IPS DF 19.7 (cell line): ENCODE data around the gene CCDC85C.

ENCODE experiments used
- DNase-seq: peaks from one replicate; pipeline ENCODE4 v3.0.0-alpha.2; 2013; ENCODE audit warnings: low read depth, low spot score

Gene CCDC85C

DNA sequence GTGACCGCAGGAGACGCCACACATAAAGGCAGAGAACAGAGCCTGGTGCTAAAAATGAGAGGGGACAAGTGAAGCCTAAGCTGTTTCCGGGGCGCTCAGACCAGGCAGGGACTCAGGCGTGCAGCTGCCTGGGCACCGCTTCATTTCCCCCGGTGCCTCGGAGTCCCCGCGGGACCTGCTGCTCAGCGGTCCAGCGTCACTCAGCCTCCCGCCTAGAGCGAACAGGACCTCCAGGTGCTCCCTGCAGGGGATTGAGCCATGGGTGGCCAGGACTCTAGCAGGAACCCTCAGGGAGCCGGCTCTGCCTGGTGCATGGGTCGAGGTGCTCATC is 31.0 kb downstream of the CCDC85C start:
- no peak for DNase-seq

- DNase-seq, result no peak
These were observed 31.6 kb downstream of the CCDC85C start for GRCh38 chr14:99572173-99572999.

GRCh38 chr14:99571303-99571986 is 32.6 kb downstream of the CCDC85C start:
- no peak for DNase-seq

DNA sequence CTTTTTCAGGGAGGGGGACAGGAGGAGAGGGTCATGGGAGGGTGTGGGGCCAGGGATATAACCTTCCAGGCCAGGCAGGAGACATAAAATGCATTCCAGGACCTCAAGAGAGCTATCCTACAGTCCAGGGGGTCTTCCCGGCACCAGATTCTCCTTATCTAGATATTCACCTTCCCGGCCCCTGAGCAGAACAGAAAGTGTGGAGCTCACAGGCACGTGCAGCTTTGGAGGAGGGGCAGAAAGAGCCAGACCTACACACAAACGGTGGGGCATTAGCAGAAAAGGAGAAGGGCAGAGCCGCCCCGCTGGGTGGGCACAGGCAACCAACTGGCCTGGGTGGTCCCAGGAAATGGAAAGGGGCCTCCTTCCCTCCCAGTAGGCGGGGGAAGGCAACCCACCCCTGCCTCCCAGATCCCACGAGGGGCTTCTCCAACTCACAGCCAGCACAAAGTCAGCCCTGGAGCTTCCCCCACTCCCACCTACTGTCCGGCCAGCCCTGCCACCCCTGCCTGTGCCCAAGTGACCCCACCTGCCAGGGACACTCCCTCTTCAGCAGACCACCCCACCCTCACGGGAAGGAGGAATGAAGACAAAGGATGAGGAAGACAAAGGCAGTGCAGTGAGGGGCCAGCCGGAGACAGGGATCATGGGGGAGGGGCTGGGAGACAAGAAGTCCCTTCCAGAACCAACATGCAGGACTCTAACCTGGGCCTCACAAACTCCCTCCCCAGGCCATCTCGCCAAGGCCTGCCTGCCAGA is 33.3 kb downstream of the CCDC85C start:
- DNase-seq, result no peak

- DNase-seq, result no peak
These were observed 34.1 kb downstream of the CCDC85C start for GRCh38 chr14:99569725-99570543.

- DNase-seq, result no peak
These were observed 35.1 kb downstream of the CCDC85C start for GRCh38 chr14:99568567-99569560.

- DNase-seq, result no peak
These were observed 37.3 kb downstream of the CCDC85C start for GRCh38 chr14:99566390-99567354.

- no peak for DNase-seq
These were observed 38.0 kb downstream of the CCDC85C start for GRCh38 chr14:99566009-99566389.

DNA sequence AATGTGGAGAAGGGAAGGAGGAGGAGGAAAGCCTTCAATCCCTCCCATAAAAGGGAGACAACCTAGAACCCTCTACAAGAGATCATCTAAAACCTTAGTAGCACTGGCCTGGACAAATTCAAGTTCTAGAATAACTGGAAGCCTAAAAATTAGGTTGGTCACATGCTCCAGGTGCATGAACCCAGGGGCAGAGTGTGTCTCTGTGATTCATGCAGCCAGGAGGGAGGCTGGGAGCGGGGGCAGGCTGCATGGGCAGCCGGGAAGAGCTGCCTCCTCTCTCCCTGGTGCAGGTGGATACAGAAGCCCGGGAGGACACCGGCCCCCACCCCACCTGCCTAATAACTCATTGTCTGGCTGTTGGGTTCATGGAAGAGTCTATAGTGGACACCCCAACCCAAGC is 38.6 kb downstream of the CCDC85C start:
- DNase-seq, result no peak

GRCh38 chr14:99564926-99565259 is 39.1 kb downstream of the CCDC85C start:
- DNase-seq, result no peak

GRCh38 chr14:99564256-99564925 is 39.6 kb downstream of the CCDC85C start:
- DNase-seq, result no peak

GRCh38 chr14:99563749-99564129 is 40.3 kb downstream of the CCDC85C start:
- DNase-seq, result no peak

GRCh38 chr14:99562856-99563748 is 40.9 kb downstream of the CCDC85C start:
- DNase-seq, result peak; percentile 75

- DNase-seq, result no peak
These were observed 42.1 kb downstream of the CCDC85C start for GRCh38 chr14:99561864-99562263.

GRCh38 chr14:99560922-99561683 is 42.9 kb downstream of the CCDC85C start:
- DNase-seq, result no peak

DNA sequence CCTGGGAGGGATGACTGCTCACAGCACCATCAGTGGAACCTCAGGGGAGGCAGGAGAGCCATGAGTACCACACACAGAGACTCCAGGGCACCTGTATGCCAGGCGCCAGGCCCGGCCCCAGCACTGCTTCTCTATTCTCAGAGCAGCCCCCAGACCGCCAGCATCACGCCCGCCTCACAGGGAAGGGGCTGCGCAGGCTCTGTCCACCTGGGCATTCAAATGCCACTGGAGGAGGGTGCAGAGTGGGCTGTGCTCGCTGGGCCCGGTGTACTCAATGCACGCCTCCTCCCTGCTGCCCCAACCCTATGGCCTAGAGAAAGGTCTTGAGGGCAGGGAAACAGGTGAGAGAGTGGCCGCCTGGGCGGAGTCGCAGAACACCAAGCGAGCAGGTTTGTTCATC is 43.6 kb downstream of the CCDC85C start:
- DNase-seq, result no peak
